Stimulated activated effector memory CD8-positive, alpha-beta T cell treated with anti-CD3 and anti-CD28 coated beads, Interleukin-12 subunit alpha, Interleukin-12 subunit beta, amount 100 ng/mL, for 72 hours (primary cell): ENCODE results near the gene FAM118A.
A peak's percentile ranks its signal among the peaks of the same experiment; 100 is the strongest.
"Not testable (repeated sequence)": the region's sequence is repeated elsewhere in the genome, so short reads cannot be mapped to it uniquely, and the experiment has no call there.

Experiments
- ATAC-seq: fragments of 150-1000 bp; cut with Tn5 transposase; 2 replicates; pipeline ENCODE4 v1.10.0; 2021
- DNase-seq, 2 donors: peaks; one replicate each; pipeline ENCODE4 v3.0.0; 2021 to 2022; ENCODE audit warnings: low spot score in 2 of 2
- H3K27ac Mint-ChIP-seq: one replicate; pipeline ENCODE4 v1.8.0; 2022; ENCODE audit warnings: mild to moderate bottlenecking, mixed read lengths
- H3K36me3 Mint-ChIP-seq: one replicate; pipeline ENCODE4 v1.8.0; 2022; ENCODE audit warnings: mild to moderate bottlenecking, mixed read lengths
- H3K4me1 Mint-ChIP-seq: one replicate; pipeline ENCODE4 v1.8.0; 2022; ENCODE audit warnings: mixed read lengths
- H3K4me3 Mint-ChIP-seq: one replicate; pipeline ENCODE4 v1.8.0; 2022; ENCODE audit warnings: mild to moderate bottlenecking, mixed read lengths
- H3K9me3 Mint-ChIP-seq: one replicate; pipeline ENCODE4 v1.8.0; 2022; ENCODE audit warnings: mixed read lengths

Gene FAM118A

GRCh38 chr22:45314054-45314721 lies 4.5 kb downstream of the FAM118A start:
- Mint-ChIP-seq H3K9me3 (no peaks in the 10 kb centered on the region), H3K36me3 (peaks cover 32% of the 10 kb centered on the region), H3K4me3 (no peak overlapping the region), H3K27ac (peak overlapping the region; percentile 67), H3K4me1 (peaks cover 70% of the 10 kb centered on the region)
- no peak for ATAC-seq
- no peak for DNase-seq

GRCh38 chr22:45314786-45315185 lies 5.1 kb downstream of the FAM118A start:
- H3K36me3 Mint-ChIP-seq, result peaks cover 33% of the 10 kb centered on the region
- no peak for DNase-seq
- H3K9me3 Mint-ChIP-seq, result no peaks in the 10 kb centered on the region
- peak overlapping the region; percentile 67 for H3K27ac Mint-ChIP-seq
- H3K4me3 Mint-ChIP-seq, result no peak overlapping the region
- H3K4me1 Mint-ChIP-seq, result peaks cover 74% of the 10 kb centered on the region
- no peak for ATAC-seq

- no peak overlapping the region for H3K4me3 Mint-ChIP-seq
- ATAC-seq, result no peak
- no peak for DNase-seq
- no peaks in the 10 kb centered on the region for H3K9me3 Mint-ChIP-seq
- H3K4me1 Mint-ChIP-seq, result peaks cover 66% of the 10 kb centered on the region
- peaks cover 26% of the 10 kb centered on the region for H3K36me3 Mint-ChIP-seq
- H3K27ac Mint-ChIP-seq, result peak overlapping the region; percentile 98
These were observed 7.2 kb downstream of the FAM118A start for GRCh38 chr22:45316796-45317526.

- Mint-ChIP-seq H3K4me3 (peak overlapping the region; percentile 71), H3K36me3 (peaks cover 29% of the 10 kb centered on the region), H3K27ac (peak overlapping the region; percentile 98), H3K4me1 (peaks cover 65% of the 10 kb centered on the region), H3K9me3 (no peaks in the 10 kb centered on the region)
- peak in 1 of 2 donors; percentile 64 for DNase-seq
- no peak for ATAC-seq
These were observed 7.9 kb downstream of the FAM118A start for GRCh38 chr22:45317551-45318167.

GRCh38 chr22:45318168-45318557 lies 8.4 kb downstream of the FAM118A start:
- Mint-ChIP-seq H3K9me3 (no peaks in the 10 kb centered on the region), H3K27ac (peak overlapping the region; percentile 98), H3K4me3 (peak overlapping the region; percentile 71), H3K36me3 (peaks cover 34% of the 10 kb centered on the region), H3K4me1 (peaks cover 60% of the 10 kb centered on the region)
- DNase-seq (peak; percentile 60 to 88), ATAC-seq (peak; percentile 90)

- peak; percentile 84 for ATAC-seq
- Mint-ChIP-seq H3K27ac (peak overlapping the region; percentile 98), H3K36me3 (peaks cover 40% of the 10 kb centered on the region)
These were observed 9.0 kb downstream of the FAM118A start for GRCh38 chr22:45318558-45319323.

GRCh38 chr22:45319324-45319685 lies 9.6 kb downstream of the FAM118A start:
- peak overlapping the region; percentile 98 for H3K27ac Mint-ChIP-seq
- H3K4me1 Mint-ChIP-seq, result peaks cover 63% of the 10 kb centered on the region
- ATAC-seq, result no peak
- peaks cover 45% of the 10 kb centered on the region for H3K36me3 Mint-ChIP-seq
- H3K4me3 Mint-ChIP-seq, result peak overlapping the region; percentile 71
- H3K9me3 Mint-ChIP-seq, result no peaks in the 10 kb centered on the region
- DNase-seq, result peak in 1 of 2 donors; percentile 67

More at GRCh38 chr22:45318558-45319323, 9.0 kb downstream of the FAM118A start:
- H3K4me1 Mint-ChIP-seq, result peaks cover 62% of the 10 kb centered on the region
- DNase-seq, result peak; percentile 23 to 80
- no peaks in the 10 kb centered on the region for H3K9me3 Mint-ChIP-seq
- H3K4me3 Mint-ChIP-seq, result peak overlapping the region; percentile 71

- Mint-ChIP-seq H3K36me3 (peaks cover 56% of the 10 kb centered on the region), H3K4me3 (peak overlapping the region; percentile 71), H3K9me3 (no peaks in the 10 kb centered on the region), H3K4me1 (peaks cover 60% of the 10 kb centered on the region), H3K27ac (peak overlapping the region; percentile 98)
- ATAC-seq (no peak), DNase-seq (no peak)
These were observed 10.7 kb downstream of the FAM118A start for GRCh38 chr22:45320357-45320976.

- H3K4me3 Mint-ChIP-seq, result no peak overlapping the region
- H3K9me3 Mint-ChIP-seq, result no peaks in the 10 kb centered on the region
- DNase-seq, result no peak
- peak overlapping the region; percentile 55 for H3K27ac Mint-ChIP-seq
- ATAC-seq, result no peak
- H3K4me1 Mint-ChIP-seq, result peaks cover 57% of the 10 kb centered on the region
- H3K36me3 Mint-ChIP-seq, result peaks cover 68% of the 10 kb centered on the region
These were observed 12.1 kb downstream of the FAM118A start for GRCh38 chr22:45321827-45322226.

GRCh38 chr22:45322873-45323525 lies 13.3 kb downstream of the FAM118A start:
- no peak for ATAC-seq
- Mint-ChIP-seq H3K4me1 (peaks cover 49% of the 10 kb centered on the region), H3K36me3 (peaks cover 76% of the 10 kb centered on the region), H3K27ac (no peak overlapping the region), H3K4me3 (no peak overlapping the region), H3K9me3 (no peaks in the 10 kb centered on the region)
- DNase-seq, result no peak

GRCh38 chr22:45323695-45324094 lies 14.0 kb downstream of the FAM118A start:
- peaks cover 73% of the 10 kb centered on the region for H3K36me3 Mint-ChIP-seq
- DNase-seq, result no peak
- no peak for ATAC-seq
- no peak overlapping the region for H3K4me3 Mint-ChIP-seq
- H3K9me3 Mint-ChIP-seq, result no peaks in the 10 kb centered on the region
- H3K27ac Mint-ChIP-seq, result peak overlapping the region; percentile 41
- H3K4me1 Mint-ChIP-seq, result peaks cover 42% of the 10 kb centered on the region

- no peak overlapping the region for H3K4me3 Mint-ChIP-seq
- no peak for ATAC-seq
These were observed 14.6 kb downstream of the FAM118A start for GRCh38 chr22:45324311-45324711.

GRCh38 chr22:45328261-45328660 lies 18.5 kb downstream of the FAM118A start:
- not testable (repeated sequence) for H3K4me3 Mint-ChIP-seq, ATAC-seq, H3K9me3 Mint-ChIP-seq, DNase-seq
- peak overlapping the region; percentile 67 for H3K27ac Mint-ChIP-seq
- H3K36me3 Mint-ChIP-seq, result peaks cover 80% of the 10 kb centered on the region
- peaks cover 27% of the 10 kb centered on the region for H3K4me1 Mint-ChIP-seq

More at GRCh38 chr22:45324311-45324711, 14.6 kb downstream of the FAM118A start:
- H3K36me3 Mint-ChIP-seq, result peaks cover 73% of the 10 kb centered on the region
- H3K9me3 Mint-ChIP-seq, result no peaks in the 10 kb centered on the region
- DNase-seq, result no peak
- H3K4me1 Mint-ChIP-seq, result peaks cover 36% of the 10 kb centered on the region
- H3K27ac Mint-ChIP-seq, result peak overlapping the region; percentile 41

- Mint-ChIP-seq H3K9me3 (no peaks in the 10 kb centered on the region), H3K4me1 (peaks cover 22% of the 10 kb centered on the region), H3K4me3 (no peak overlapping the region), H3K27ac (peak overlapping the region; percentile 67), H3K36me3 (peaks cover 80% of the 10 kb centered on the region)
- ATAC-seq, result no peak
- DNase-seq, result no peak
These were observed 19.2 kb downstream of the FAM118A start for GRCh38 chr22:45328822-45329529.
